Left renal pelvis (tissue), 4 donors: ENCODE data around the gene GPAT2. TPM values are rescaled to one million over a fixed set of nuclear protein-coding genes. Genes with fewer than 3 reads are reported as not detected.
"Not testable (repeated sequence)": the region's sequence is repeated elsewhere in the genome, so short reads cannot be mapped to it uniquely, and the experiment has no call there.

Source experiments
- DNase-seq, 4 donors: peaks; one replicate each; pipeline ENCODE4 v3.0.0-alpha.2; 2013; ENCODE audit warnings: low read depth in 4 of 4, low spot score in 3 of 4
- polyA plus RNA-seq, 4 donors: library from polyadenylated mRNA; unstranded; fragments of 120-200 nt; gene quantifications; one replicate each; pipeline ENCODE4 v1.2.1, GENCODE V29; 2013; ENCODE audit not compliant: insufficient read length in 4 of 4

The GPAT2 gene
- 1 to 10 TPM; 2.6 to 7.3 (median 3.2) TPM for polyA plus RNA-seq

- not testable (repeated sequence) for DNase-seq
These were observed at the start of gene GPAT2 for GRCh38 chr2:96034792-96035191. Gene GPAT2, minus strand, starts transcription at chr2:96034916. Its CDS starts 2,557 bp downstream, at chr2:96032359.

- no peak for DNase-seq
These were observed 49.5 kb upstream of the GPAT2 start for GRCh38 chr2:96083989-96084857.

- no peak for DNase-seq
These were observed 48.6 kb upstream of the GPAT2 start for GRCh38 chr2:96083064-96083939.

- no peak for DNase-seq
These were observed 47.7 kb upstream of the GPAT2 start for GRCh38 chr2:96082211-96083063.

GRCh38 chr2:96081042-96081441 lies 46.3 kb upstream of the GPAT2 start:
- no peak for DNase-seq

- no peak for DNase-seq
These were observed 40.6 kb upstream of the GPAT2 start for GRCh38 chr2:96075199-96075771.

GRCh38 chr2:96074156-96074555 lies 39.4 kb upstream of the GPAT2 start:
- no peak for DNase-seq

GRCh38 chr2:96073170-96073775 lies 38.6 kb upstream of the GPAT2 start:
- no peak for DNase-seq

GRCh38 chr2:96072746-96073145 lies 38.0 kb upstream of the GPAT2 start:
- no peak for DNase-seq

- DNase-seq, result not testable (repeated sequence)
These were observed 37.3 kb upstream of the GPAT2 start for GRCh38 chr2:96071977-96072491.

GRCh38 chr2:96071087-96071976 lies 36.6 kb upstream of the GPAT2 start:
- DNase-seq, result not testable (repeated sequence)

GRCh38 chr2:96070351-96070750 lies 35.6 kb upstream of the GPAT2 start:
- not testable (repeated sequence) for DNase-seq

- not testable (repeated sequence) for DNase-seq
These were observed 35.2 kb upstream of the GPAT2 start for GRCh38 chr2:96069878-96070277.

- DNase-seq, result not testable (repeated sequence)
These were observed 33.3 kb upstream of the GPAT2 start for GRCh38 chr2:96067902-96068581.

GRCh38 chr2:96067098-96067660 lies 32.5 kb upstream of the GPAT2 start:
- DNase-seq, result not testable (repeated sequence)

GRCh38 chr2:96066511-96066910 lies 31.8 kb upstream of the GPAT2 start:
- DNase-seq, result not testable (repeated sequence)

- DNase-seq, result not testable (repeated sequence)
These were observed 31.2 kb upstream of the GPAT2 start for GRCh38 chr2:96065954-96066353.
